Activated CD4-positive, CD25-positive, alpha-beta regulatory T cell (primary cell): Measurements from ENCODE around the gene PAH.
A peak's percentile ranks its signal among the peaks of the same experiment; 100 is the strongest.

ENCODE experiments used
- DNase-seq, 4 experiments: peaks; one replicate each; lab custom pipeline; 2025; lab: John Stamatoyannopoulos, UW

Gene PAH

DNA sequence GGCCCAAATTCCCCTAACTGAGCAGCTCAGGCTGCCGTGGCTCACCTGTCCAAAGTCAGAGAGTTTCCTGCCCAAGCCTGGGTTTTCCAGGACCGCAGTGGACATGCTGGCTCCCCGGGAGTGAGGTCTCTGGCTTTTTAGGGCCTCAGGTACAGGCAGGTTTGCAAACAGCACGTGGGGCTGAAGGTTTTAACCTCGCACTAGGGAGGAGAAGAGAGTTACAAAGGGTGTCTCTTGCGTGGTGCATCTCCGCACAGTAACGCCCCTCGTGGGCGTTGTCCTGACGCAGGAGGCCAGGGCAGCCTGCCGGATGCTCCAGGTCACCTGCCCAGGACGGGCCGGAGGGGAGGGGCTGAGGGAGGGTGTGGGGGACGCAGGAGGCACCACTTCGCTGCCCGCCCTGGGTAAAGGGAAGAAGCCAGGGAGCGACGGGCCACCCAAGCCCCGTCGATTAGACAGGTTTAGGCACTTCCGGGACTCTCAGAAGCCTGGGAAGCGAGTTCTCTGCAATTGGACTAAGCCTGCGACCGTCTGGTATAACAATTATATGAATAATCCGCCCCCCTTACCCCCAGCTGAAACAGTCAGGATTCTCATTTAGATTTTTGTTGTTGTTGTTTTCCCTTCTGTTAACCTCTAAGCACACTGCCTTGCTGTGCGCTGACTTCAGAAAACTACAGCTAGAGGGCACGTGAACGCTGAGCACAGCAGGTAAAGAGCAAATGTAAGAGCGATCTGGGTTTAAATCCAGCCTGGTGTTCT lies at the start of gene PAH:
Gene PAH, minus strand, starts transcription at position 219 of the 762 bp plus-strand sequence. Its CDS starts 114 bp downstream, at position 105.
- DNase-seq: no peak

DNA sequence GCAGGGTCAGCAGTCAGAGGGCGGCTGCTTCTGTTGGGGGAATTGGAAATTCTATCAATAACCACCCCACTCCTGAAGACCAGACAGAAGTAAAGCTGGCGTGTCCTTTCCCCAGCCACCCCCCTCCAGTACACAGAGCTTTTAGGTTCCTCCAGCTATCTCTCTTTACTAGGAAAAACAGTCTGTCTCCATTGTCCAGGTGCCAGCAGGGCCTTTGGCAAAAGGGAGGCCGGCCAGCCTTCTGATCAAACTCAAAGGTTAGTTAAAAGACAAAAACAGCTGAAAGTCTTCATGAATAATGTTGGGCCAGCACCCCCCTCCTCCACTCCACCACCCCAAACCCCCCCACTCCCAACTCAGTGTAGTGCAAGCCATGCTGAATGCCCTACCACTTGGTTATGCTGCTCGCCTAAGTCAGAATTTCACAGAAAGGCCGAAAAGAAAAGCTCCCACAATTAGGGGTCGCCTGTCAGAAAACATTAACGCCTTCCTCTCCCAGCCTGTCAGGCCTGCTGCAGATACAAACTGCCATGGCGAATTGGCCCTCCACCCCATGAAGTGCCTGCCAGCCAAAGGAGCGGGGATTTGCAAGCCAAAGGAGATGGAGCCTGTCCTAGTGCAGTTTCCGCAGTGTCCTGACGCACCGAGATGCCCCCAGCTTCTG lies 49.3 kb upstream of the PAH start:
- DNase-seq: no peak

GRCh38 chr12:102965281-102966155 lies 48.5 kb upstream of the PAH start:
- no peak for DNase-seq

GRCh38 chr12:102964872-102965271 lies 47.8 kb upstream of the PAH start:
- peak in 1 of 4 experiments; percentile 4 for DNase-seq

GRCh38 chr12:102963796-102964195 lies 46.8 kb upstream of the PAH start:
- DNase-seq: no peak

- no peak for DNase-seq
Measured at GRCh38 chr12:102962986-102963385, 45.9 kb upstream of the PAH start.

GRCh38 chr12:102962532-102962931 lies 45.5 kb upstream of the PAH start:
- DNase-seq: no peak

DNA sequence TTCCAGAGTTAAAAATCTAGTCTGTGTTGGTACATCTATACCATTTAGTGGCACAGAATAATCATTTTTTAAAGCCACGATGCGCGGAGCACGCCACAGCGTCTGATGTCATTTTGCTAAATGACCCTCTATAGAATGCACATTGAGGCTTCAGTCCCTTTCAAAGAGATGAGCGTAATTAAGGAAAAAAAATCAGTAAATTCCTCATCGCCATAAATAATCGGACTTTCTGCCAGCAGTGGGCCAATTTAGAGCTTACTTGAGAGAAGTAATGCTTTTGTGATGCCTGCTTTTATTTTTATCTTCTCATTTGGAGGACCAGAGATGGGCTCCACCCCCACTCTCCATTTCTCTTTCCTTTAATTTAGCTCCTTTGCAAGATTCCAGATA lies 44.4 kb upstream of the PAH start:
- DNase-seq: no peak

GRCh38 chr12:102960766-102961465 lies 43.9 kb upstream of the PAH start:
- no peak for DNase-seq

DNA sequence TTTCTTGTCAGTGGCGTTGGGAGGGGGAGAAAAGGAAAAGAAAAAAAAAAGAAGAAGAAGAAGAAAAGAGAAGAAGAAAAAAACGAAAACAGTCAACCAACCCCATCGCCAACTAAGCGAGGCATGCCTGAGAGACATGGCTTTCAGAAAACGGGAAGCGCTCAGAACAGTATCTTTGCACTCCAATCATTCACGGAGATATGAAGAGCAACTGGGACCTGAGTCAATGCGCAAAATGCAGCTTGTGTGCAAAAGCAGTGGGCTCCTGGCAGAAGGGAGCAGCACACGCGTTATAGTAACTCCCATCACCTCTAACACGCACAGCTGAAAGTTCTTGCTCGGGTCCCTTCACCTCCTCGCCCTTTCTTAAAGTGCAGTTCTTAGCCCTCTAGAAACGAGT lies 42.3 kb upstream of the PAH start:
- DNase-seq: no peak

GRCh38 chr12:102958830-102959176 lies 41.8 kb upstream of the PAH start:
- DNase-seq: no peak

DNA sequence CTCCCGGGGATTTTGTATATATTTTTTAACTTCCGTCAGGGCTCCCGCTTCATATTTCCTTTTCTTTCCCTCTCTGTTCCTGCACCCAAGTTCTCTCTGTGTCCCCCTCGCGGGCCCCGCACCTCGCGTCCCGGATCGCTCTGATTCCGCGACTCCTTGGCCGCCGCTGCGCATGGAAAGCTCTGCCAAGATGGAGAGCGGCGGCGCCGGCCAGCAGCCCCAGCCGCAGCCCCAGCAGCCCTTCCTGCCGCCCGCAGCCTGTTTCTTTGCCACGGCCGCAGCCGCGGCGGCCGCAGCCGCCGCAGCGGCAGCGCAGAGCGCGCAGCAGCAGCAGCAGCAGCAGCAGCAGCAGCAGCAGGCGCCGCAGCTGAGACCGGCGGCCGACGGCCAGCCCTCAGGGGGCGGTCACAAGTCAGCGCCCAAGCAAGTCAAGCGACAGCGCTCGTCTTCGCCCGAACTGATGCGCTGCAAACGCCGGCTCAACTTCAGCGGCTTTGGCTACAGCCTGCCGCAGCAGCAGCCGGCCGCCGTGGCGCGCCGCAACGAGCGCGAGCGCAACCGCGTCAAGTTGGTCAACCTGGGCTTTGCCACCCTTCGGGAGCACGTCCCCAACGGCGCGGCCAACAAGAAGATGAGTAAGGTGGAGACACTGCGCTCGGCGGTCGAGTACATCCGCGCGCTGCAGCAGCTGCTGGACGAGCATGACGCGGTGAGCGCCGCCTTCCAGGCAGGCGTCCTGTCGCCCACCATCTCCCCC lies 41.2 kb upstream of the PAH start:
- no peak for DNase-seq

DNA sequence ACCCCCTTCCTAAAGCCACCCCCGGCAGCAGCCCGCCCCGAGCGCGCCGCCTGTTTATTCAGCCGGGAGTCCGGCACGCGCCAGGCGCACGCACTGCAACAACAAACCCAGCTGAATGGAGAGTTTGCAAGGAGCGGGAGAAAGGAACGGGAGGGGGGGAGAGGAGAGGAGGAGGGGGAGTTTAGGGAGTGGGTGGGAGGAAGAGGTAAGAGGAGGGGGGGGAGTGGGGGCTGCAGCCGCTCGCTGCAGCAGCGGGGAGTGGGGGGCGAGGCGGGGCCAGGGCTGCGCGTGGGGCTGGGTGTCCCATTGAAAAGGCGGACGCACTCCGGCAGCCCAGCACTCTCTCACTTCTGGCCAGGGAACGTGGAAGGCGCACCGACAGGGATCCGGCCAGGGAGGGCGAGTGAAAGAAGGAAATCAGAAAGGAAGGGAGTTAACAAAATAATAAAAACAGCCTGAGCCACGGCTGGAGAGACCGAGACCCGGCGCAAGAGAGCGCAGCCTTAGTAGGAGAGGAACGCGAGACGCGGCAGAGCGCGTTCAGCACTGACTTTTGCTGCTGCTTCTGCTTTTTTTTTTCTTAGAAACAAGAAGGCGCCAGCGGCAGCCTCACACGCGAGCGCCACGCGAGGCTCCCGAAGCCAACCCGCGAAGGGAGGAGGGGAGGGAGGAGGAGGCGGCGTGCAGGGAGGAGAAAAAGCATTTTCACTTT lies 40.5 kb upstream of the PAH start, which contains the start of gene ASCL1:
Gene ASCL1, plus strand, starts transcription at position 336 of the 712 bp plus-strand sequence. CDS start 571 bp downstream, outside the sequence.
- DNase-seq: no peak

GRCh38 chr12:102956738-102957327 lies 39.8 kb upstream of the PAH start:
- DNase-seq: no peak

DNA sequence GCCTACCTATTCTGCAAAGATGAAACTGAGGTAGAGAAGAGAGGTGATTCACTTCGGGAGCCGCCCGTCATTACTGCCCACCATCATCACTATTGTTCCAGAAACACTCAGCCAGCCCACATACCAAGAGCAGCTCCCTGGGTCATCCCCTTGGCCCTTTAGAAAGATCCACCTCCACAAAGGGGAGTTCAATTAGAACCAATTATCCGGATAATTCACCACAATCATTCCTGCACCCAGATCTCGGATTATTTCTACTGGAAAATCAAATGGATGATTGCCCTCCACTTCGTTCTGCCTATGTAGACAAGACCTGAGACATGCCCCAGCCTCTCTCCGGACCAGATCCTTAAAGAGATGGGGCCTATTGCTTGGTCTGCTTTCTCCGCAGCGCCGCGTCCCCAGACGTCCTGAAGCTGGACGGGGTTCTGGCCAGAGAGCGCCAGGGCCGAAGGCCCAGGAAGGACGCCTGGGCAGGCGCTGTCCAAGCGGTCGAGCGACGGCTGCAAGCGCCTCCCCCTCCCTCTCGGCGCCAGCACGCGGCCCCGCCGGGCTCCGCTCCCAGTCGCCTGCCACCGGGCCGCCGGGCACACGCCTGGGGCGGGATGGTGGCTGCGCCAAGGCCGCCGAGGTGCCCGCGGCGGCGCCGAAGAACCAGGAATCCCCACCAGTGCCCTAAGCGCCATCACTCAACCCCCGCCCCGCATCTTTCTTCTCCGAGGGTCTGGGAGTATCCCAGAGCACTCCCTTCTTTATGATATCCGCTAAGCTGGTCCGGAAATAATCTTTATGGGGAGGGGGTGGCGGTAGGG lies 39.1 kb upstream of the PAH start:
- no peak for DNase-seq

DNA sequence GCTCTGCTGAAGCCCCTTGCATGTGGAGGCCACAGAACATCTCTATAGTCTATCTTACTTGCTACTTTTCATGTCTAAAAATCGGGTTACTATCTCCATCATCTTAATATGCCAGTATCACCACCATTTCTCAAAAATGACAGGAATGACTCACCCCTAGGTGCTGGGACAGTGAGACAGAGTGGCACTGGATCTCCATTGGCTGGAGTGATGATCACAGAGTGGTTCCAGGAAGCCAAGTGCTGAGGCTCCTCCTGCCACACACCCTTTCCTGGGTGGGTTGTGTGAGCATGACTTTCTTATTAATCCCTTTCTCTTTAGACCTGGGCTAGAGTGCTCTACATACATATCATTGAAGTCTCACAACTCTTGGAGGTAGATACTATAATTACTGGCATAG lies 37.1 kb upstream of the PAH start:
- no peak for DNase-seq

- no peak for DNase-seq
Measured at GRCh38 chr12:102953221-102953620, 36.2 kb upstream of the PAH start.

DNA sequence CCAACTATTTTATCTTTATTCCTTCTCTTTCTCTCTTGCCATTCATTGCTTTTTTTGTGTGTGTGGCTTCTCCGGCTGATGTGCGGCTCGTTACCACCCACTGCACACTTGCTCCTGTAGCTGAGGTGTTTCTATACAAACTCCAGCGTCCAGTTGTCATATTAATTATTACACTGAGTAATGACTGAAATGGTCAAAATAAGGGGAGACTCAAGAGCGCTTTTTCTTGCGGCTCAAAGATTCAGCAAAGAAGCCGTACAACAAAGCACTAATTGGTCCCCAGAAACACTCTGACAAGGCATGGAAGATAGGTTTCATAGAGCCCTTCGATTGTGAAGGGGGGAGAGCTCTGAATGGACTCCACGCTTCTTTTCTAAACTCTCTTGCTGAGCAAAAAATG lies 34.8 kb upstream of the PAH start:
- no peak for DNase-seq

DNA sequence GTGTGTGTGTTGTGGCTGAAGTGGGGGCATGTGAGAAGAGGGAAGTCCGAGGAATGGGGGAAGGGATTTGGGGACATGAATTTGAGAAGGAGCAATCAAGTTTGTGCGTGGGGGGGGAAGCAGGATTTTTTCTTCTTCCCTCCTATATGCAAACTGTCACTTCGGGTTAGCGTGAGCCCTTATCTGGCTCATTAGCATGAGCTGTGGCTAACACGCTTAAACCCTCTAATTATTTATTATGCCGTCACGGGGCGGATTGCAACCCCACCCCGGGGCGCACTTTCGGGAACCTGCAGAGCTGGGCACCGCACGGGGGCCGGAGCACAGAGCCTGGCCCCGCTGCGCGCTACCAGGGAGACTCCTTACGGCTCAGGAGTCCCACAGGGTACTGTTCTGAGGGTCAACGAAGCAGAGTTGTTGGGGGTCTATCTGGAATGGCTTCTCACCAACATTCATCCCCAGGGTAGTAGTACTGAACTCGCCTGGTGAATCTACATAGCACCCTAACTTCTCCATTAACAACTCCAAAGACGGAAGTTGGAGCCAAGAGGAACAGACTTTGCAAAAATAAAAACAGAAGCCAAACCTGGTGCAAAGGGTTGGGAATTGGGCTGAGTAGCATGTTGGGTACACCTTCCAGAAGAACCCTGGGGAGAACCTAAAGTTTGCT lies 34.0 kb upstream of the PAH start:
- no peak for DNase-seq
